Measurements from ENCODE around the gene SYTL3. TPM values are rescaled to one million over a fixed set of nuclear protein-coding genes. Genes with fewer than 3 reads are reported as not detected.

The SYTL3 gene
- total RNA-seq, 1 experiment from 2014 or later, result 14.2 TPM

- no peak for DNase-seq
- no TSS peak for BruUV-seq (replicated peaks)
- Mint-ChIP-seq H3K27ac (ENCODE audit: unreplicated experiment) (no peak overlapping the region), H3K4me1 (ENCODE audit: low read depth, unreplicated experiment) (peaks cover 17% of the 10 kb centered on the region), H3K9me3 (ENCODE audit: low read depth, unreplicated experiment) (no peaks in the 10 kb centered on the region), H3K36me3 (ENCODE audit: insufficient read depth, unreplicated experiment) (peaks cover 76% of the 10 kb centered on the region), H3K27me3 (ENCODE audit: unreplicated experiment) (no peaks in the 10 kb centered on the region), H3K4me3 (ENCODE audit: low read depth, unreplicated experiment) (no peak overlapping the region)
- intact Hi-C loops (cut with micrococcal nuclease; ENCODE audit: unreplicated experiment), result no loop called here
- CTCF ChIA-PET, result no interaction called here
- TF ChIP-seq CTCF (IDR thresholded peaks at IDR 0.05; ENCODE audit: unreplicated experiment), result no peak
Observed at GRCh38 chr6:158756126-158756525, 106.3 kb downstream of the SYTL3 start.

DNA sequence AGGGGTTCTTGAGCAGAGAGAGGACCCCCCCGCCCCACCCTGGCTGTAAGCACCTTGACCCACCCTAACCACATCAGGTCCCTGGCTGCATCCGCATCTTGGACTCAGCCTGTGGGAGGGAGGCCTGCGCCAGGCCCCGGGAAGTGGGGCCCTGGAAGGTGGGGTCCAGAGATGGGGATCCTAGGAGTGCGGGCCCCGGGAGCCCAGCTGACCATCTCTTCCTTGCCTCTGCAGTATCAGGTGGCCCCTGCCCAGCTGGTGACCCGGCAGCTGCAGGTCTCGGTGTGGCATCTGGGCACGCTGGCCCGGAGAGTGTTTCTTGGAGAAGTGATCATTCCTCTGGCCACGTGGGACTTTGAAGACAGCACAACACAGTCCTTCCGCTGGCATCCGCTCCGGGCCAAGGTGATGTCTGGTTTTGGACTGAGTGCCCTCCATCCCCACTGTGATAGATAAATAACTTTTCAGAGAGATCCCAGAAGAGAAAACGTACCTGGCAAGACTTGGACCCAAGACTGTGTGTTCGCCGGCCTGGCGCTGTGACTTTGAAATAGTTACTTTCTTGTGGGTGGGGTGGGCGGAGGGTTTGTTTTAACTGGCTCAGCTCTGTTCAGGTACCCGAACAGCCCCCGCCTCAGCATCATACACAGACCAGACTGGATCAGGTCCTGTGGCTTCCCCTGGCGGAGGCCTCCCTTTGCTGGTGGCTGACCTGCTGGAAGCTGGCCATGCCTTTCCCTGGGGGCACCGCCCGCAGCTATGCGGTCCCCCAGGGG is 107.3 kb downstream of the SYTL3 start:
- BruUV-seq (replicated peaks), result no TSS peak
- no peak overlapping the region for H3K4me3 Mint-ChIP-seq (ENCODE audit: low read depth, unreplicated experiment)
- intact Hi-C loops (cut with micrococcal nuclease; ENCODE audit: unreplicated experiment), result no loop called here
- DNase-seq, result no peak
- H3K4me1 Mint-ChIP-seq (ENCODE audit: low read depth, unreplicated experiment), result peaks cover 16% of the 10 kb centered on the region
- H3K36me3 Mint-ChIP-seq (ENCODE audit: insufficient read depth, unreplicated experiment), result peaks cover 79% of the 10 kb centered on the region
- H3K27ac Mint-ChIP-seq (ENCODE audit: unreplicated experiment), result peak overlapping the region; percentile 50
- no peaks in the 10 kb centered on the region for H3K27me3 Mint-ChIP-seq (ENCODE audit: unreplicated experiment)
- CTCF ChIA-PET, result no interaction called here
- no peaks in the 10 kb centered on the region for H3K9me3 Mint-ChIP-seq (ENCODE audit: low read depth, unreplicated experiment)
- TF ChIP-seq CTCF (IDR thresholded peaks at IDR 0.05; ENCODE audit: unreplicated experiment), result no peak

DNA sequence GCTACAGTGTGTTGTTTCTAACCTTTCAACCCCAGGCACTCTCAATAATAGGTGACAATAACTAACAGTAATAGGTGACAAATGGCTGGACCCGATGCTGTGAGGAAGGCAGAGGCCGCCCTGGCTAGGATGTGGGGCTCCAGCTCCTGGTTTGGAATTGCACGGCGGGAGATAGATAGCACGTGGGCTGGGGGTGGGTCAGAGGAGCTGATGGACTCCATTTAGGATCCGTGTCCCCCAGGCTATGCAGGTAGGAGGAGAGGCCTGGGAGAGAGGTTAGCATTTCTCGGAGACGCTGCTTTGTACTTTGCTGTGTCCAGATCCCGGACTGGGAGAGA is 107.9 kb downstream of the SYTL3 start:
- Mint-ChIP-seq H3K9me3 (ENCODE audit: low read depth, unreplicated experiment) (no peaks in the 10 kb centered on the region), H3K4me3 (ENCODE audit: low read depth, unreplicated experiment) (no peak overlapping the region), H3K36me3 (ENCODE audit: insufficient read depth, unreplicated experiment) (peaks cover 81% of the 10 kb centered on the region), H3K4me1 (ENCODE audit: low read depth, unreplicated experiment) (peaks cover 16% of the 10 kb centered on the region), H3K27ac (ENCODE audit: unreplicated experiment) (peak overlapping the region; percentile 50), H3K27me3 (ENCODE audit: unreplicated experiment) (no peaks in the 10 kb centered on the region)
- TF ChIP-seq CTCF (IDR thresholded peaks at IDR 0.05; ENCODE audit: unreplicated experiment), result no peak
- CTCF ChIA-PET, result no interaction called here
- intact Hi-C loops (cut with micrococcal nuclease; ENCODE audit: unreplicated experiment), result no loop called here
- BruUV-seq (replicated peaks), result no TSS peak
- no peak for DNase-seq

DNA sequence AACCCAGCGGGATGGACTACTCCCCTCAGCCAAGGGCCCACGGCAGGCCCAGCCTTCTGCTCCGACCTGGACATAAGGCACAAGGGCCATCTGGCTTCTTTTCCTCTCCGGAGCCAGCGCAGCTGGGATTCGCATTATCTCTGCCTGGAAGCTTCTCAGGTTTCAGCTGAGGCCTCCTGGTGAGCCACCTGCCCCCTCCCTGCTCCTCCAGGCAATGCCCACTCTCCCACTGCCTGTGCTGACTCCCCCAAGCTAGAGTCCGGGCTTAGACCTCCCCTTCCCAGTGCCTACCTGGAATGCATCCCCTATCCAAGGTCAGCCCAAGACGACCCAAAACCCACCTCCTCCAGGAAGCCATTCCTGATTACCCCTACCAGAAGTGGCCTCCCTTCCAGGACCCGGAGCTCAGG is 108.6 kb downstream of the SYTL3 start:
- intact Hi-C loops (cut with micrococcal nuclease; ENCODE audit: unreplicated experiment), result no loop called here
- H3K27me3 Mint-ChIP-seq (ENCODE audit: unreplicated experiment), result no peaks in the 10 kb centered on the region
- peak overlapping the region; percentile 72 for H3K27ac Mint-ChIP-seq (ENCODE audit: unreplicated experiment)
- H3K9me3 Mint-ChIP-seq (ENCODE audit: low read depth, unreplicated experiment), result no peaks in the 10 kb centered on the region
- no peak for DNase-seq
- CTCF ChIA-PET, result no interaction called here
- peaks cover 20% of the 10 kb centered on the region for H3K4me1 Mint-ChIP-seq (ENCODE audit: low read depth, unreplicated experiment)
- H3K36me3 Mint-ChIP-seq (ENCODE audit: insufficient read depth, unreplicated experiment), result peaks cover 87% of the 10 kb centered on the region
- no peak overlapping the region for H3K4me3 Mint-ChIP-seq (ENCODE audit: low read depth, unreplicated experiment)
- TF ChIP-seq CTCF (IDR thresholded peaks at IDR 0.05; ENCODE audit: unreplicated experiment), result no peak
- BruUV-seq (replicated peaks), result no TSS peak

Measured in Calu3 (cell line).